Gastrocnemius medialis (tissue), 4 donors: ENCODE measurements around the gene OR51G1. TPM values are rescaled to one million over a fixed set of nuclear protein-coding genes. Genes with fewer than 3 reads are reported as not detected.

Source experiments
- ATAC-seq, 2 donors: fragments of 150-250 bp; one replicate each; pipeline ENCODE4 v1.9.1; 2016
- DNase-seq, 2 donors: peaks; one replicate each; pipeline ENCODE4 v3.0.0-alpha.2; 2019
- H3K27ac ChIP-seq, 4 donors: fragments of 200-600 bp; sonication (generic); 1 replicate in 1 of 4; 2 replicates in 3 of 4; pipeline ENCODE4 v1.5.1; 2016 to 2018; ENCODE audit warnings: mild to moderate bottlenecking in 2 of 4, moderate library complexity in 1 of 4
- H3K27me3 ChIP-seq, 3 donors: fragments of 200-600 bp; sonication (generic) in 2 of 3; 1 replicate in 1 of 3; 2 replicates in 2 of 3; pipeline versions ENCODE4 v1.5.1 to v1.6.0; 2016 to 2019; ENCODE audit warnings: mild to moderate bottlenecking in 1 of 3, moderate library complexity in 1 of 3
- H3K36me3 ChIP-seq, 2 donors: fragments of 200-600 bp; sonication (generic) in 1 of 2; one replicate each; pipeline ENCODE4 v1.5.1; 2017 to 2018
- H3K4me1 ChIP-seq, 2 donors: fragments of 200-600 bp; sonication (generic) in 1 of 2; one replicate each; pipeline ENCODE4 v1.5.1; 2016 to 2017; ENCODE audit warnings: mild to moderate bottlenecking in 2 of 2
- H3K4me3 ChIP-seq, 4 donors: fragments of 200-600 bp; sonication (generic) in 3 of 4; 1 replicate in 1 of 4; 2 replicates in 3 of 4; pipeline ENCODE4 v1.5.1; 2016 to 2019; ENCODE audit warnings: mild to moderate bottlenecking in 2 of 4
- H3K9me3 ChIP-seq, 3 donors: fragments of 200-600 bp; sonication (generic) in 2 of 3; 1 replicate in 1 of 3; 2 replicates in 2 of 3; pipeline ENCODE4 v1.5.1; 2016 to 2019
- POLR2A ChIP-seq, 2 donors: fragments of 450-650 bp; IDR thresholded peaks; one replicate each; pipeline ENCODE4 v1.6.1; 2017; ENCODE audit warnings: antibody characterized with exemption in 2 of 2, mild to moderate bottlenecking in 2 of 2, moderate library complexity in 2 of 2
- in situ Hi-C, 4 donors: fragments of 200-750 bp; cut with MboI; loops; one replicate each; pipeline versions ENCODE4 v1.15.0 to v1.8.0; 2017; ENCODE audit warnings: low sequenced_read_pairs in 4 of 4
- intact Hi-C: fragments of 100-400 bp; cut with DNase I; formaldehyde crosslinking; loops from one replicate; pipeline ENCODE4 v1.15.1; 2023; ENCODE audit warnings: low total_unique reads
- total RNA-seq, 4 donors: library from RNA; depleted of rRNA; stranded (reverse); fragments of >200 nt; gene quantifications; one replicate each; pipeline versions ENCODE4 v1.1.0 to v1.2.3, GENCODE V29; 2016
- TF ChIP-seq, protein P1 (sequence below), 5 experiments: fragments of 450-650 bp in 3 of 5; fragments of 200-600 bp in 2 of 5; sonication (generic) in 2 of 5; IDR thresholded peaks in 4 of 5; conservative IDR thresholded peaks in 1 of 5; 1 replicate in 4 of 5; 2 replicates in 1 of 5; pipeline ENCODE4 v1.5.1; 2016 to 2019; ENCODE audit warnings: antibody characterized with exemption in 5 of 5, mild to moderate bottlenecking in 3 of 5, moderate library complexity in 3 of 5

Gene OR51G1
- total RNA-seq, 4 donors from 2014 or later: not detected

DNA sequence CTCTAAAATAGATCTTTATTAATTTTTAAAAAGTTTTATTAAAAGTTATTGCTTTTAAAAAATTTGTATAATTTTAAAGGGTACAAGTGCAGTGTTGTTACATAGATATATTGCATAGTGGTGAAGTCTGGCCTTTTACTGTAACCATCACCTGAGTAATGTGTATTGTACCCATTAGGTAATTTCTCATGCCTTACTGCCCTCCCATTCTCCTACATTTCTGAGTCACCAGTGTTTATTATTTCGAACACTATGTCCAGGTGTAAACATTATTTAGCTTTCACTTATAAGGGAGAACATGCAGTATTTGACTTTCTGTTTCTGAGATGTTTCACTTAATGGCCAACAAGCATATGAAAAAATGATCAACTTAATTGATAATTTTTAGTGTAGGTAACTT, 2.3 kb downstream of the OR51G1 start:
- H3K4me3 ChIP-seq: no peak overlapping the region
- no peaks in the 10 kb centered on the region for H3K9me3 ChIP-seq
- no peaks in the 10 kb centered on the region for H3K36me3 ChIP-seq
- in situ Hi-C loops (no loop called here), intact Hi-C loops (no loop called here)
- ATAC-seq (no peak), DNase-seq (no peak)
- H3K4me1 ChIP-seq: no peaks in the 10 kb centered on the region
- no peak for TF ChIP-seq POLR2A (IDR thresholded peaks at IDR 0.05)
- no peaks in the 10 kb centered on the region for H3K27me3 ChIP-seq
- H3K27ac ChIP-seq: no peak overlapping the region

DNA sequence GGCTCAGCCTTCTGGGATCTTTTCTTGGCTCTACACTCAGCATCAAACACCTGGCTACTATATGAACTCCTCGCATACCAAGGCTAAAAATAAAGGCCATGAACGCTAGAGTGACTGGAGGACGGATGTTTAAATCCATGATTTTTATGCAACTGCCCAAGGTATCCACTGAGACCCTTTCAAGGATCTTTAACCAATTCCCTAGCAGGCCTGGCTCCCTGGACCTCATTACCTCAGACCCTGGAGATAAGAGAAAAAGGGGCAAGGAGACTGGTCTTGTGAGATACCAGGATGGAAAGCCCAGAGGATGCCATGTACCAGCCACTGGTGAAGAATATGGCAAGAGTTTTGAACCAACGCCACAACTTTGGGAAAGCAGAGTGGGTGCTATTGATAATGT, 4.9 kb downstream of the OR51G1 start, which contains the start of gene OR51G2:
OR51G2 (minus strand) TSS at position 101 of the 400 bp plus-strand sequence. CDS start 3,687 bp downstream, outside the sequence.
- H3K9me3 ChIP-seq: no peaks in the 10 kb centered on the region
- H3K4me1 ChIP-seq: no peaks in the 10 kb centered on the region
- no peaks in the 10 kb centered on the region for H3K27me3 ChIP-seq
- H3K36me3 ChIP-seq: no peaks in the 10 kb centered on the region
- TF ChIP-seq POLR2A (IDR thresholded peaks at IDR 0.05): no peak
- TF ChIP-seq, protein P1, sequence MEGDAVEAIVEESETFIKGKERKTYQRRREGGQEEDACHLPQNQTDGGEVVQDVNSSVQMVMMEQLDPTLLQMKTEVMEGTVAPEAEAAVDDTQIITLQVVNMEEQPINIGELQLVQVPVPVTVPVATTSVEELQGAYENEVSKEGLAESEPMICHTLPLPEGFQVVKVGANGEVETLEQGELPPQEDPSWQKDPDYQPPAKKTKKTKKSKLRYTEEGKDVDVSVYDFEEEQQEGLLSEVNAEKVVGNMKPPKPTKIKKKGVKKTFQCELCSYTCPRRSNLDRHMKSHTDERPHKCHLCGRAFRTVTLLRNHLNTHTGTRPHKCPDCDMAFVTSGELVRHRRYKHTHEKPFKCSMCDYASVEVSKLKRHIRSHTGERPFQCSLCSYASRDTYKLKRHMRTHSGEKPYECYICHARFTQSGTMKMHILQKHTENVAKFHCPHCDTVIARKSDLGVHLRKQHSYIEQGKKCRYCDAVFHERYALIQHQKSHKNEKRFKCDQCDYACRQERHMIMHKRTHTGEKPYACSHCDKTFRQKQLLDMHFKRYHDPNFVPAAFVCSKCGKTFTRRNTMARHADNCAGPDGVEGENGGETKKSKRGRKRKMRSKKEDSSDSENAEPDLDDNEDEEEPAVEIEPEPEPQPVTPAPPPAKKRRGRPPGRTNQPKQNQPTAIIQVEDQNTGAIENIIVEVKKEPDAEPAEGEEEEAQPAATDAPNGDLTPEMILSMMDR (IDR thresholded peaks at IDR 0.05 in 4 of 5, conservative IDR thresholded peaks at IDR 0.05 in 1 of 5): no peak
- DNase-seq (no peak), ATAC-seq (no peak)
- intact Hi-C loops (no loop called here), in situ Hi-C loops (no loop called here)
- no peak within 1 kb of the TSS for H3K27ac ChIP-seq
- no peak within 1 kb of the TSS for H3K4me3 ChIP-seq

DNA sequence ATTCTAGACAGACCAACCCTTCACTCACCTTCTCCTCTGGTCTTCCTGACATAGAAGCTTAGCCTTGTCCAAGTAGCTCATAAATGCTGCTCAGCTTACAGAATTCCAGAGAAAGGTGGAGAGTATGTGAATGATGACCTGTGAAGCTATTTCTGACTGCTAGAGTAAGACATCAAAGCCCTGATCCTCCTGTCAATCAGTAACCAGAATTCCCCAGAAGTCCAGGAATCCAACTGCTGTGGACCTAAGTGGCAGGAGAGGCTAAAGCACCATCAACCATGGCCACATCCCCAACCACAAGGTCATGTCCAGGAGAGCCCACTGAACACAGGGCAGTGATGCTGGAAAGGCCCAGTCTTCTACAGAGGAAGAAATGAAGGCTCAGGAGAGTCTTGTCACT, 7.6 kb downstream of the OR51G1 start:
- Histone ChIP-seq H3K27me3 (no peaks in the 10 kb centered on the region), H3K27ac (no peak overlapping the region), H3K36me3 (no peaks in the 10 kb centered on the region), H3K4me3 (no peak overlapping the region), H3K9me3 (no peaks in the 10 kb centered on the region), H3K4me1 (no peaks in the 10 kb centered on the region)
- TF ChIP-seq POLR2A (IDR thresholded peaks at IDR 0.05): no peak
- TF ChIP-seq, protein P1 (IDR thresholded peaks at IDR 0.05 in 4 of 5, conservative IDR thresholded peaks at IDR 0.05 in 1 of 5): no peak
- in situ Hi-C loops (no loop called here), intact Hi-C loops (no loop called here)
- no peak for DNase-seq
- no peak for ATAC-seq

DNA sequence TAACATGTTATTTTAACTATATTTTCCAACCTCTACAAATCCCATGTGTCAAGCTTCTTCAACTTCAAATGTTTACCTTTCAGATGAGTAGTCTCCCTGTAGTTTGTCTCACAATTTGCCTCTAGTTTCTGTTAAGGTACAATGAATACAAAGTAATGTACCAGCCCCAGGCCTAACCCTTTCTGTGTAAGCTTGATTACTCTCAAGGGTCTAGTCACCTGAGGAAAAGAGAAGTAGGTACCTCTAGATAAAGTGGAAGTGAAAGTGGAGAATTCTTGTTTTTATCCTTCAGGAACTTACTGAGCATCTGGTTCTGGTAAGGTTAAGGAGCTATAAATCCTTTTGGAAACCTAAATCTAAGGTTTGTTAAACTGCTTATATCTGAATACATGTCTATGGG, 20.7 kb downstream of the OR51G1 start, which contains the start of gene OR51A7:
OR51A7 (plus strand) TSS at position 300 of the 400 bp plus-strand sequence. CDS start 3,587 bp downstream, outside the sequence.
- no peaks in the 10 kb centered on the region for H3K4me1 ChIP-seq
- H3K9me3 ChIP-seq: no peaks in the 10 kb centered on the region
- no peak for ATAC-seq
- DNase-seq: no peak
- H3K4me3 ChIP-seq: no peak within 1 kb of the TSS
- no peaks in the 10 kb centered on the region for H3K27me3 ChIP-seq
- intact Hi-C loops (no loop called here), in situ Hi-C loops (no loop called here)
- H3K27ac ChIP-seq: no peak within 1 kb of the TSS
- no peaks in the 10 kb centered on the region for H3K36me3 ChIP-seq
- TF ChIP-seq POLR2A (IDR thresholded peaks at IDR 0.05): no peak
- TF ChIP-seq, protein P1 (IDR thresholded peaks at IDR 0.05 in 4 of 5, conservative IDR thresholded peaks at IDR 0.05 in 1 of 5): no peak

DNA sequence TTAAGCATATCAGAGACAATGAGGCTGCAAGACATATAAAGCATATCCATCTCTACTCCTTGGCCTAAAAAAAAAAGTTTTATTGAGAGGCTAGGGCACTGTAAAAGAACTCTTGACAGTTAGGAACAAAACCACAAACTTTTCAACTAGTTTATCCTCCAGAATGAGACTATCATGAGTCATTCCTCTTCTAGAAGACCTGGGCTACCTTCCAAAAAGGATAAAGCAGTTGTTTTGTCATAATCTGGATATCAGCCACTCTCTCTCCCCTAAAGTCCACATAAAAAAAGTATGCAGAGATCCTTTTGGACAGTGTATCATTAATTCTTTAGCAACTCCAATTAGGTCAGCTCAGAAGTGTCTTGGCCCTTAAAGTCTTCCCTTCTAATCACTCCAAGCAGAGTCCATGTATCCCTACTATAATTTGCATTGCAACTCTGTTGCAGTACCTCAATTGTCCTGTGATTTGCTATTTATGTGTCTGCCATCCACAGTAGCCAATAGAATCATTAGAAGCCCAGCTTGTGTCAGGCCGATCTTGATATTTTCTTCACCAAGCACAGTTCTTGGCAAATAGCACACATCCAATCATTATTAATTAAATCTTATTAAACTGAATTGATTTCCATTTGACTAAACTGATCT, 32.0 kb downstream of the OR51G1 start:
- ATAC-seq (no peak), DNase-seq (no peak)
- intact Hi-C loops (no loop called here), in situ Hi-C loops (no loop called here)
- H3K9me3 ChIP-seq: no peaks in the 10 kb centered on the region
- H3K4me1 ChIP-seq: no peaks in the 10 kb centered on the region
- TF ChIP-seq, protein P1 (IDR thresholded peaks at IDR 0.05 in 4 of 5, conservative IDR thresholded peaks at IDR 0.05 in 1 of 5): no peak
- TF ChIP-seq POLR2A (IDR thresholded peaks at IDR 0.05): no peak
- no peaks in the 10 kb centered on the region for H3K36me3 ChIP-seq
- H3K27ac ChIP-seq: no peak overlapping the region
- H3K27me3 ChIP-seq: no peaks in the 10 kb centered on the region
- no peak overlapping the region for H3K4me3 ChIP-seq
